Cortex of kidney (tissue), 1 donor: ENCODE measurements around the gene MAD1L1.
"Not testable (repeated sequence)": the region's sequence is repeated elsewhere in the genome, so short reads cannot be mapped to it uniquely, and the experiment has no call there.

Experiments used
- DNase-seq: peaks from one replicate; lab custom pipeline; 2025; lab: John Stamatoyannopoulos, UW

The MAD1L1 gene

GRCh38 chr7:2002561-2003450 lies 229.9 kb downstream of the MAD1L1 start:
- no peak for DNase-seq

- DNase-seq: no peak
These were observed 230.9 kb downstream of the MAD1L1 start for GRCh38 chr7:2001601-2002442.

GRCh38 chr7:2000746-2001321 lies 231.9 kb downstream of the MAD1L1 start:
- DNase-seq: no peak

- no peak for DNase-seq
These were observed 232.5 kb downstream of the MAD1L1 start for GRCh38 chr7:2000153-2000687.

GRCh38 chr7:1999278-1999984 lies 233.3 kb downstream of the MAD1L1 start:
- DNase-seq: no peak

GRCh38 chr7:1998146-1998545 lies 234.6 kb downstream of the MAD1L1 start:
- DNase-seq: no peak

- no peak for DNase-seq
These were observed 235.1 kb downstream of the MAD1L1 start for GRCh38 chr7:1997537-1998076.

GRCh38 chr7:1996816-1997215 lies 235.9 kb downstream of the MAD1L1 start:
- no peak for DNase-seq

- DNase-seq: not testable (repeated sequence)
These were observed 236.8 kb downstream of the MAD1L1 start for GRCh38 chr7:1995911-1996420.

GRCh38 chr7:1995426-1995825 lies 237.3 kb downstream of the MAD1L1 start:
- DNase-seq: no peak

- DNase-seq: no peak
These were observed 237.8 kb downstream of the MAD1L1 start for GRCh38 chr7:1994931-1995330.

GRCh38 chr7:1993776-1994740 lies 238.7 kb downstream of the MAD1L1 start:
- no peak for DNase-seq

GRCh38 chr7:1993031-1993695 lies 239.6 kb downstream of the MAD1L1 start:
- DNase-seq: no peak

GRCh38 chr7:1992554-1992953 lies 240.2 kb downstream of the MAD1L1 start:
- DNase-seq: no peak

- no peak for DNase-seq
These were observed 242.6 kb downstream of the MAD1L1 start for GRCh38 chr7:1990001-1990670.

- no peak for DNase-seq
These were observed 243.5 kb downstream of the MAD1L1 start for GRCh38 chr7:1989049-1989860.

- no peak for DNase-seq
These were observed 244.2 kb downstream of the MAD1L1 start for GRCh38 chr7:1988533-1988930.
